Left ventricle myocardium inferior (tissue), 1 donor: ENCODE measurements around the gene CDYL. TPM values are rescaled to one million over a fixed set of nuclear protein-coding genes. Genes with fewer than 3 reads are reported as not detected.

ENCODE experiments used
- DNase-seq: peaks from one replicate; pipeline ENCODE4 v3.0.0-alpha.2; 2020
- H3K27ac ChIP-seq: fragments of 200-600 bp; replicated peaks from 2 replicates; pipeline ENCODE4 v1.8.0; 2021
- H3K27me3 ChIP-seq: fragments of 200-600 bp; 2 replicates; pipeline ENCODE4 v1.8.0; 2021; ENCODE audit warnings: low read depth
- H3K36me3 ChIP-seq: fragments of 200-600 bp; 2 replicates; pipeline ENCODE4 v1.8.0; 2021
- H3K4me1 ChIP-seq: fragments of 200-600 bp; 2 replicates; pipeline ENCODE4 v1.8.0; 2021
- H3K4me3 ChIP-seq: fragments of 200-600 bp; 2 replicates; pipeline ENCODE4 v1.8.0; 2021; ENCODE audit warnings: mild to moderate bottlenecking, moderate library complexity
- H3K9me3 ChIP-seq: fragments of 200-600 bp; replicated peaks from 2 replicates; pipeline ENCODE4 v1.8.0; 2021
- CTCF ChIP-seq: fragments of 200-600 bp; IDR thresholded peaks from 2 replicates; pipeline ENCODE4 v1.8.0; 2021; ENCODE audit warnings: antibody characterized with exemption, mild to moderate bottlenecking, borderline replicate concordance
- intact Hi-C: fragments of 100-400 bp; cut with micrococcal nuclease; formaldehyde crosslinking; loops from one replicate; pipeline ENCODE4 v1.11.0; 2022
- total RNA-seq: library from RNA; stranded (reverse); fragmentation: NEBNext Ultra II Directional; extraction: Animal tissue kit (Norgen Biotek cat#: 25700); gene quantifications from one replicate; pipeline ENCODE4 v1.2.1, GENCODE V29; 2021
- donor health status: DM: no; HTN: yes; CAD: no; lungs with severe emphysema.

Gene CDYL
- total RNA-seq, 1 donor from 2014 or later = 27.7 TPM

GRCh38 chr6:4759997-4760396, 16.2 kb upstream of the CDYL start:
- Histone ChIP-seq H3K4me3 (no peak overlapping the region), H3K27me3 (no peaks in the 10 kb centered on the region), H3K9me3 (peaks cover 32% of the 10 kb centered on the region), H3K36me3 (no peaks in the 10 kb centered on the region), H3K4me1 (no peaks in the 10 kb centered on the region), H3K27ac (no peak overlapping the region)
- intact Hi-C loops = no loop called here
- no peak for DNase-seq
- TF ChIP-seq CTCF = no peak

- no peak for DNase-seq
- Histone ChIP-seq H3K27me3 (no peaks in the 10 kb centered on the region), H3K27ac (no peak overlapping the region), H3K4me1 (no peaks in the 10 kb centered on the region), H3K9me3 (peaks cover 37% of the 10 kb centered on the region), H3K36me3 (no peaks in the 10 kb centered on the region), H3K4me3 (no peak overlapping the region)
- no peak for TF ChIP-seq CTCF
- intact Hi-C loops = no loop called here
Observed at GRCh38 chr6:4760773-4761172, 15.4 kb upstream of the CDYL start.

DNA sequence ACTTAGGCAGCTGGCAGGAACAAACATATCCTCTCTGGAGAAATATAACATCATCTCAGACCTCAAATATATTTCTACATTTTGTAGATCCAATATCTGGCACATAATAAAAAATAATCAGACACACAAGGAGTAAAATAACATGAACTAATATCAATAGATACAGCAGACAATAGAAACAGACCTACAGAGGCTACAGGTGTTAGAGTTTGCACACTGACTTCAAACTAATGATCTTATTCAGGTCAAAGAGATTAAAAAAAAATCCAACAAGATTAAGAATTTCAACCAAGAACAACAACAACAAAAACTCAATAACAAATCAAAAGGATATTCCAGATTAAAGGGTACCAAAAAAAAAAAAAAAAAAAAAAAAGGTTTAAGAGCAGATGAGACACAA, 13.9 kb upstream of the CDYL start:
- DNase-seq = no peak
- Histone ChIP-seq H3K27me3 (no peaks in the 10 kb centered on the region), H3K36me3 (no peaks in the 10 kb centered on the region), H3K9me3 (peaks cover 38% of the 10 kb centered on the region), H3K27ac (no peak overlapping the region), H3K4me1 (no peaks in the 10 kb centered on the region), H3K4me3 (no peak overlapping the region)
- TF ChIP-seq CTCF = no peak
- intact Hi-C loops = no loop called here

- peaks cover 38% of the 10 kb centered on the region for H3K9me3 ChIP-seq
- no peak for TF ChIP-seq CTCF
Observed at GRCh38 chr6:4763921-4764320, 12.3 kb upstream of the CDYL start.

GRCh38 chr6:4768815-4769214, 7.4 kb upstream of the CDYL start:
- H3K4me3 ChIP-seq = no peak overlapping the region
- no peak for TF ChIP-seq CTCF
- H3K9me3 ChIP-seq = peaks cover 18% of the 10 kb centered on the region
- intact Hi-C loops = no loop called here
- no peaks in the 10 kb centered on the region for H3K4me1 ChIP-seq
- no peaks in the 10 kb centered on the region for H3K36me3 ChIP-seq
- DNase-seq = no peak
- no peaks in the 10 kb centered on the region for H3K27me3 ChIP-seq
- H3K27ac ChIP-seq = no peak overlapping the region

More at GRCh38 chr6:4763921-4764320, 12.3 kb upstream of the CDYL start:
- intact Hi-C loops = no loop called here
- Histone ChIP-seq H3K27ac (no peak overlapping the region), H3K4me1 (no peaks in the 10 kb centered on the region), H3K27me3 (no peaks in the 10 kb centered on the region), H3K36me3 (no peaks in the 10 kb centered on the region), H3K4me3 (no peak overlapping the region)
- DNase-seq = no peak

DNA sequence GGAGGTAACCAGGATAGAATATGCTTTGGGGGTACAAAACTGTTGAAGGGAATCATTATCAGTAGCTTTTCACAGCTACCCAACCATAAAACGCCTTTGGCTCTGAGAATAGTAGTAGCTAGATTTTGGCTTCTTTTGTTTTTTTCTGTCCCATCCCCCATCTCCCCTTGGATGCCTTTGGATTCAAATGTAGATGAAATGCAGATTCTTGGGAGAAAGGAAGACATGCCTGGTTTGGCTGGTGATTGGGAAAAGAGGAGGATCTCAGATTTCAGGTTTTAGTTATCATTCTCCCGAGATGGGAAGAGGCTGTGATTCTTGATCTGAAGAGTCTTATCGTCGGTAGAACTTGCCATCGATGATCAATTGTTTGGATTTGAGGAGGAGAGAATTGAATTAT, 3.5 kb upstream of the CDYL start:
- TF ChIP-seq CTCF = no peak
- intact Hi-C loops = no loop called here
- Histone ChIP-seq H3K36me3 (no peaks in the 10 kb centered on the region), H3K27ac (no peak overlapping the region), H3K4me1 (peaks cover 19% of the 10 kb centered on the region), H3K4me3 (no peak overlapping the region), H3K9me3 (no peaks in the 10 kb centered on the region), H3K27me3 (no peaks in the 10 kb centered on the region)
- no peak for DNase-seq
